IPS-18c (cell line): ENCODE data around the gene ACSS1.

Experiments
- H3K4me3 ChIP-seq: 2 replicates; pipeline ENCODE4 v1.7.0; 2013; ENCODE audit warnings: low read depth, mild to moderate bottlenecking, low read length, moderate library complexity; ENCODE audit not compliant: insufficient read depth
- H3K9me3 ChIP-seq: one replicate; pipeline ENCODE4 v1.6.1; 2013; ENCODE audit warnings: mild to moderate bottlenecking, low read length, moderate library complexity; ENCODE audit not compliant: control insufficient read depth, insufficient read depth

ACSS1 gene

DNA sequence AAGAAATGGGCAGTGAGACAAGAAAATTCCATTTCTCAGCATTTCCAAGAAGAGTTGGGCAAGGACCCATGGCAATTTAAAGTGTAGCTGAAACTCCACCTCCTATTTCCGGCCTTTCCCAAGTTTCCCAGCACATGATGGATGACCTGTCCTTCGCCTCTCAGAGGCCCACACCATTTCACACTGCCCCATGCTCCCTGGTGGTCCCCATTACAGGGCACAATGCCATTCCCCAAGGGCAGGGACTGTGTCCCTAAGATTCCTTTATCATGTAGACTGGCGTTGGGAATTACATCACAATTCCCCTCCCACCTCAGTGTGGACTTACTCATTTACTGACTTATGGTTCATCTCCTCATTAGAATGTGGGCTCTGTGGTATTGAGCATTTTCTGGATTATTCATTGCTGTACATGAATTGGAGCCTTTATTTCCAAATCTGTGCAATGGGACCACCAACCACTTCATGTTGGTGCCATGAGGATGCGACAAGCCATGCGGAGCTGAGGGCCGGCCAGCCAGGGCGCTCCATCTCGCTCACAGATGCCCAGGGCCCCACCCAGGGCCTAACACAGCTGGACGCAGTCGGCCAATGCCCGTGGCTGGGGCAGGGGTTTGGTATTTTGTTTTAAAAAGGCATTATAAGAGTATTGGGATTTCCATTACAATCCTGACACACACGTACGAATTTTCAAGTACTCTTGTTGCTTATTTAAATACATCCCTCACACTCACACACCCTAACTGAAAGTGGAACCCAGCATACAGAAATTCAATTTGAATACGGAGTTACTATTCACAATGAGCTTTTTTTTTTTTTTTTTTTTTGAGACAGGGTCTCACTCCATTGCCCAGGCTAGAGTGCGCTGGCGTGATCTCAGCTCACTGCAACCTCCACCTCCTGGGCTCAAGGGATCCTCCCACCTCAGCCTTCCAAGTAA, 5.4 kb downstream of the ACSS1 start:
- H3K4me3 ChIP-seq: no peak overlapping the region
- H3K9me3 ChIP-seq: no peaks in the 10 kb centered on the region

DNA sequence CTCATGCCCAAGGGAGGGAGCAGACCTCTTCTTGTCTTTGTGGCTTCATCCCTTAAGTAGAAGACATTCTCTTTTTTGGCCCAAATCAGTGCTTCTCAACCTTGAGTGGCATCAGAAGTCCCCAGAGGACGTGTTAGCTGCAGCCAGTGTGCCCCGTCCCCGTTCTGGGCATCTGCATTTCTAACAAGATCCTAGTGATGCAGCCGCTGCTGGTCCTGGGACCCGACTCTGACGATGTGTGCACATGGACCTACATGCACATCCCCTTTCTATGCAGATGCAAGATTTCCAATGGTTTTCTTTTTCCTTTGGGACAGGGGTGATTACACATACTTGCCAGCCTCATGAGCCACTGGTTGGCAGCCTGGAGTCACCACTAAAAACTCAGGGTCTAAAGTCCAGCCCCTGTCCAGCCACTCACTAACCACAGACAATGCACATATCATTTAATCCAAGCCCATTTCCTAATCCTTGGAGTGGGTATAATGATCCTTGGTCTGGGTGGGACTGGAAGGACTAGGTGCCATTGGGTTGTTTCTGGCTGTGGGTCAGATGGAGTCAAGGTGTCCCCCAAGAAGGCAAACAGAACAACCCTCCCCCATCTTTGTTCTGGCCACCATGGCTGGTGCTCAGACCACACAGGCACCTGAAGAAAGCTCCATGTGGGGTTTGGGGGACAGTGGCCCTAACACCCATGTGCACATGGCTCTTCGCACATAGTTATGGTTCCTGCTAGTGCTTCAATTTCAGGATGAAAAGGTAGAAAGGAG, 6.4 kb downstream of the ACSS1 start:
- no peaks in the 10 kb centered on the region for H3K9me3 ChIP-seq
- H3K4me3 ChIP-seq: no peak overlapping the region

DNA sequence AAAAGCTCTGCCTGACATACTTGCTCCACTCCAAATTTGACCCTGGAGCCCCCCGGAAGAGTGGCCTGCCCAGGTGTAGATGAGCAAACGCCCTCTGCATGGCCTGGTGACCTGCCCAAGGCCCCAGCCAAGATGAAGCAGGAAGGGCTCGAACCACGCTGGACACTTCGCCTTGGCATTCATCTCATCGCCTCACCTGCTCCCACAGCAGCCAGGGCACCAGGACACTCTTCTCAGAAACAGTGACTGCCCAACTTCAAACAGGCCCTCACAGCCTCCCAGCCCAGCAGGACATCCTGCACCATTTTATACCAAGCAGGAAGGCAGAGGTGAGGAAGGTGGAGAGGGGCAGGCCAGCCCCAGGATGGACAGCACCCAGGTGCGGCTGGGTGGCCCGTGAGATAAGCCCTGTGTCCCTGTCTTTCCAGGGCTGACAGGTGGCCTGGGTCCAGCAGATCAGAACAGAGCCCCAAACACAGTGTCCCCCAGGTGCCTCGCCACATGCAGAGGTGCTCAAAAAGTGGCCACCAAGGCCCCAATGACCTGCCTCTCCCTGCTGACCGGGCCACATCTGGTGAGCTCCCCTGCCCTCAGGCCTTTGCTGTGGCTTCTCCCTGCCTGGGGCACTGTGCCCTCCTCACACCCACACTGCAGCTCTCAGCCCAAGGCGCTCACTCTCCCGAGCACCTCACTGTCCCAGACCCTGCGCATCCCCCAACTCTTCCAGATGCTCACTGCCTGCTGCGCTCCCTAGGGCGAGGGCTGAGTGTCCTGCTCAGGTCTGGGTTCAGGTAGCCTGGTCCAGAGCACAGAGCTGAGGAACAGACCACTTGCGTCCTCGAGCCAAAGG, 7.2 kb downstream of the ACSS1 start:
- H3K4me3 ChIP-seq: no peak overlapping the region
- no peaks in the 10 kb centered on the region for H3K9me3 ChIP-seq

DNA sequence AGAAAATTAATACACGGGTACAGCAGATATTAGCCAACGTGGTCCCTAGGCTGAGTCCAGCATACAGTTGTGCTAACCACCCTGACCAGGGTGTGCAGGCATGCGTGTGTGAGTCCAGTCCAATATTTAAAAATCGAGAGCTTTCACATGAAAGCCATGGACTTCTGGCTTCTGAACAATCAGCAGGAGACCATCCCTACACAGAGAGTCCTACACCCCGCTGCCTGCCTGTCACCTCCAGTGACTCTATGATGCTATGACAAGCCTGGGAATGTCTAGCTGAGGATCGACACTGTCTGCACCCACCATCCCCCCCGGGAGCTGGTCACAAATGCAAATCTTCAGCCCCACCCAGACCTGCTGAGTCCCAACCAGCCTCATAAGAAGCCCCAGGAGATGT, 7.9 kb downstream of the ACSS1 start:
- Histone ChIP-seq H3K4me3 (no peak overlapping the region), H3K9me3 (no peaks in the 10 kb centered on the region)

DNA sequence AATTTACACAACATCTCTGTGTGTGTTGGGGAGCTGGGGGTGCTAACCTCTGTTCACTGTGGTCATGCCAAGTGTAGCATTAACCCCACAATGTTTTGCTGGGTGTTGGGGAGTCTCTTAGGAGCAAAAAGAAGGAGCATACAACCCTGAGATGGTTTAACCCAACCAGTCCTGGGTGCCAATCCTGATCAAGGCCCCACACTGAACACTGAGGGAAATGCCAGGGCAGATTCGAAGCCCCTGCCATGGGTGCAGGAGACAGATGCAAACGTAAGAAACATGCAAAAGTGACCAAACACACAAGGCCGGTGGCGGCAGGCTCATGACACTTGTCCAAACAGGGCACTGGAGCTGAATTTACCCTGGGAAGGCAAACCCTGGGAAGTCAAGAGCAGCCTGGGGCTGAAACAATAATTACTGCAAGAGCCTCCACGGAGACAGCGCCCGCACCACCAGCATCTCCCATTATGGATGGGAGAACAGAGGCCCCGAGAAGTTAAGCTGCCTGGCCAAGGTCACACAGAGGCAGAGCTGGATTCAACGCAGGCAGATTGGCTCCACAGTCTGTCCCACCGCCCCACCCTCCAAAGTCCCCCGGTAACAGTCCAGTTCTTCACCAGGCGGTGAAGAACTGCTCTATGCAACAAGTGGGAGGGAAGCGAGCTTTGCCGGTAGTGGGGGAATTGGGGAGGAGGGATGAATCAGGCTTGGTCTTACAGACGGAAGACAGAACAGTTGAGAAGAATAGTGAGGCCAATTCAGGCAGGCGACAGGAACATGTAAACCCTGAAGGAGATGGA, 8.5 kb downstream of the ACSS1 start:
- no peaks in the 10 kb centered on the region for H3K9me3 ChIP-seq
- H3K4me3 ChIP-seq: no peak overlapping the region

DNA sequence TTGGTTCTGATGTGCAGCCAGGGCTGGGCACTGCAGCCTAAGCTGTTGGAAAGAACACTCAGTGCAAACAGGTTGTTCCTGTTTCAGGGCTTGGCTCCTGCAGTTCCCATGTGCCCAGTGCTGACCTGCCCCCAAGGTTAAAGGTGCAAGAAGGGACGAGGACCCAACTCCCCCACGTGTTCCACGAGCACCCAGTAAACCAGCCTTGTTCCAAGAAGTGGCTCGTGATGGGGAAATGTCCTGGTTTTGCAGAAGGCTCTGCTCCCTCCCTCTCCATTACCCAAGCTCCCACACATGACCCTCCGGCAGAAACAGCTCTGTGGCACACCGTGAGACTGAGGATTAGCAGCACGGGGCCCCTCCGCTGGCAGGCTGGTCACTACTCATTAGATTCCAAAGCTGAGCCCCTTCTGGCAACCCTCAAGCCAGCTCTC, 9.4 kb downstream of the ACSS1 start:
- Histone ChIP-seq H3K9me3 (no peaks in the 10 kb centered on the region), H3K4me3 (no peak overlapping the region)

DNA sequence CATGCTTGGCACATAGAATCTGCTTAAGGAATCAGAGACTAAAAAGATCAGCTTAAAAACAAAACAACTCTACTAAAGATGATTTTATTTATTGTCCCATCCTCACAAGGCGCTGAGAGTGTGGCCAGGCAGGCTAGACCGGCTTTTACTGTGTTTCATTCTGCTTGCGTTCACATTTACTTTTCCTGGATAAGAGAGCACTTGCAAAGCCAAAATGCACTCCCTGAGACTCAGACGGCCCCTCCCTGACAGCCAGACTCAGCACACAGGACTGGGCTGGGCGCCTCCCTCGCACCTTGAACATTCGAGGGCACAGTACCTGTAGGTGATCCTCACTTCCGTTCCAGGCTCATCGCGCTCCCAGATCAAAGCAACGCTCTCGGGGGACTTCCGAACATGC, 10.2 kb downstream of the ACSS1 start:
- Histone ChIP-seq H3K9me3 (no peaks in the 10 kb centered on the region), H3K4me3 (no peak overlapping the region)

DNA sequence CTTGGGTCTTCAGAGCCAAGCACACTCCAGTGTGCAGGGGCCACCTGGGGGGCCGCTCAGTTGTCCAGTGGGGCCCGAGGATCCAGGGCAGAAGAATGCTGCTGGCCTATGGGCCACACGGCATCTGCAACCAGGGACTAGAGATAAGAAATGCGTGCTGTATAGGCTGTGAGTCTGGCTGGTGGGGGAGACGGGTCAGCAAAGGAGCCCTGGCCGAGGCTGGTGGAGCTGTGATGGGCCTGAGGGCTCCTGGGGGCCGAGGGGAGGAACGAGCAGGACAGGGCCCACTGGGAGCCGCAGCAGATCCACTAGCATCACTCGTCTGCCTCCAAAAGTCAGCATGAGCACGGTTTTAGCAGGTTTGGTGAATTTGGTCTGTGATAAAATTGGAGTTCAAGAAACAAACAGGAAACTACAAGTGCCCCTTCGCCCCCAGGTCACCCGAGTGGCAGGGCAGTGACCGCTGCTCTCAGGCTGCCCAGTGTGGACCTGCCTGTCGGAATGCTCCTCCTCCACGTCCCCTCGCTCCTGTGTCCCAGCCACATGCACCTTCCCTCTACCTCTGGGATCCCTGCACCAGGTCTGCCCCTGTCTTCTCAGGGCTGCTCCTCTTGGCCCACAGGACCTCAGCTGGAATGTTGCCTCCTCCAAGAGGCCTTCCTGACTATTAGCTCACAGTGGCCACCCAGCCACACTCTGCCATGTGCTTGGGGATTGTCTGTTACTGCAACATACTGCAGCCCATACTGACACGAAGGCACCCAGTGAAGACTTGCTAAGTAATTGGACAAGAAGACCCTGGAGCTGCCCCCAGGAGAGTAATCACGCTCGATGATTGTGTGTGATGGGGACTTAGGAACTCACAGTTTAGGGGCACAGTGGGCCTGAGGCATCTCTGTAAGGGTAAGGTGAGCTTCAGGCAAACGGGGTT, 10.9 kb downstream of the ACSS1 start:
- H3K9me3 ChIP-seq: no peaks in the 10 kb centered on the region
- H3K4me3 ChIP-seq: no peak overlapping the region

DNA sequence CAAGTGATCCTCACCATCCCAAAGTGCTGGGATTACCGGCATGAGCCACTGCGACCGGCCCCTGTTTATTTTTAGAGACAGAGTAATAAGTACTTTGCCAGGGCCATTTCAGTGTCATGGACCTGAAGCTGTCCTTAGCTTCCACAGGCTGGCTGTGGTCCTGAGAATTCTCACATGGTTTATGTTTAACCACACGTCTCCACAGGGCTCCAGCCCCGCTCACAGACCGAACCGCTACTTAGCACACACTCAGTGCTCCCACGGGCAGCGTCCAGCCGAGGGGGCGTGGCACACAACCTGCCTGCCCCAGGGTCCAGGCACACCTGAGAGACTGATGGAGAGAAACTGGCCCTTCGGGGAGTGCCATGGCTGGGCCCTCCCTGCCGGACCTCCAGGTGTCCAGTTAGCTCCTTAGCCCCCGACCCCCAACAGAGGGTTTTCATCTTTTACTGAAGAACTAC, 11.7 kb downstream of the ACSS1 start:
- Histone ChIP-seq H3K4me3 (no peak overlapping the region), H3K9me3 (no peaks in the 10 kb centered on the region)

DNA sequence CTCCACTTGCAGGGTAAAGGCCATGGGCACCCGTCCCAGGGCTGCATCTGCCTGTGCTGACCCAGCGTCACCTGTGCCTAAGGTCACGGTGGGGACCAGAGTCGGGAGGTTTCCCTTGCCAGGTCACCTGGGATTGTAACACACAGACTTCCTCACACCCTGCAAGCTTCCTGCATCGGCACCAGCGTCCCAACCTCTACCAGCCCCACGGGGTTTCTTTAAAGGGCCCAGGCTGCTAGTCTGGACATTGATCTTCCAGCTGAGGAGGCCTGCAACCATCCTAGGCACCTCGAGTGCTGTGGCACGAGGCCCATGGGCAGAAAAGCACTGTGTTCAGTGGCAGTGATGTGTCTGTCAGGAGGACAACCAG, 12.6 kb downstream of the ACSS1 start:
- H3K9me3 ChIP-seq: no peaks in the 10 kb centered on the region
- H3K4me3 ChIP-seq: no peak overlapping the region

DNA sequence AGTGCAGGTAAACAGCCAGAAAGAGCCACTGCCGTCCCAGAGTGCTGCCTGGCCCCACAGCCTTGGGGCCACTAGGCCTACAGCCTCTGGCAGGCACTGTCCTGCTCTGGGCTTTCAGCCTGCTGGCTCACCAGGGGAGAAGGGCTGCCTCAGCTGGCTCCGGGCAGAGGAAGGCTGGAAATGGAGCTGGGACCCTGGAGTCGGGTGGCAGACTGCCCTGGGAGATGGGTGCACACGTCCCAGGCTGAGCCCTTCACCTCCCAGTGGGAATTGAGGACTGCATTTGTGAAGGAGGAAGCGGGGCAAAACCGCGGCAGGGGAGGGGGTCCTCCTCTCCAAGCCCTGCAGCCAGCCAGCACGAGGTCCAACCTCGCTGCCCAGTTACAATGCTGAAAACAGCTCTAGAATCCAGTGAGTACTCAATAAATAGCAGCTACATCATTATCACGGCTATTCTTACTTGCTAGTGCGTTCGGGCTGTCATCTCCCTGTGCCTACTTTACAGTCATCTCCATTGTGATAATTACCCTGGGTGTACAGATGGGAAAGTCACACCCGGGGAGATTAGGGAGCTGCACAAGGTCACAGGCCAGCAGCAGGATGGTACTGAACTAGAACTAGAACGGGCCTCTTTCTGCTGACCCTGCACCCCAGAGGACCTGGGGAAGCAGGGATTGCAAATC, 13.1 kb downstream of the ACSS1 start:
- Histone ChIP-seq H3K4me3 (no peak overlapping the region), H3K9me3 (no peaks in the 10 kb centered on the region)

DNA sequence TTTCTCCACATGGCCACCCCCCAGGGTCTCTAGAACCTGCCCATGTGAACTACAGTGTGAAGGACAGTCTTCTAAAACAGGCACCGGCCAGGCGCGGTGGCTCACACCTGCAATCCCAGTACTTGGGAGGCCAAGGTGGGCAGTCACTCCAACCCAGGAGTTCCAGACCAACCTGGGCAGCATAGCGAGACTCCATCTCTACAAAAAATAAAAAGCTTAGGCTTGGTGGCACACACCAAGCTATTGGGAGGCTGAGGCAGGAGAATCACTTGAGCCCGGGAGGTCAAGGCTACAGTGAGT, 13.7 kb downstream of the ACSS1 start:
- H3K9me3 ChIP-seq: no peaks in the 10 kb centered on the region

DNA sequence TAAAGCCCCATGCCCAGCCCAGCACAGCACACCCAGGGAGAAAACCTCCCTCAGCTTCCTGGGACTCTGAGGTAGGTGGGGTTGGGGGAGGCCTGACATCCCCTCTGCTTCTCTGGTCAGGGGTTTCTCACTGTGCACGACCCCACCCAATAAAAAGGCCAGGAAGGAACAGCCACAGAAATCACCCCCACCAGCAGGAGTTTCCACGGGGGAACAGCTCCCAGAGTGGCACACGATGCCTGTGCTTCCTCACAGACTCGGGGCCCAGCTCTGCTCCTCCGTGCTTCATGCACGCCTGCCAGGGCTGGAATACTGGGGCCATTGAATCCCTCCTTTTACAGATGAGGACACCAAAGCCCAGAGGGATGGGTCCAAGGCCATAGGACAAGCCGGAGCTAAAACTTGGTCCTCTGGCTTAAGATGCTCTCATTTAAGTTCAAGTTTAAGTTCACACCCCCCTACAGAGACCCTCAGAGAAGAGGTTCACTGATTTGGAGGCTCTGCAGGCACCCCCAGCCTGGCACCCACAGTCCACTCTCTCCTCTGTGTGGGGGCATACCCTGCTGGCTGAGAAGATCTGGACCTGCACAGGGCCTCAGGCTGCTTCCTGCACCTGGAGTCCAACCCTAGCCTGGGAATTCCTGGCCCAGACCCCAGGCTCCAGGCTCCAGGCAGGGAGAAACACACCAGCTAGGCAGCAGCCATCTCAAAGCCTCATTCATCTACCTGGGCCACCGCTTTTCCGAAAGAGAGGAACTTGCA, 14.3 kb downstream of the ACSS1 start:
- Histone ChIP-seq H3K9me3 (no peaks in the 10 kb centered on the region), H3K4me3 (no peak overlapping the region)

More for the DNA sequence above, 13.7 kb downstream of the ACSS1 start:
- H3K4me3 ChIP-seq: no peak overlapping the region

DNA sequence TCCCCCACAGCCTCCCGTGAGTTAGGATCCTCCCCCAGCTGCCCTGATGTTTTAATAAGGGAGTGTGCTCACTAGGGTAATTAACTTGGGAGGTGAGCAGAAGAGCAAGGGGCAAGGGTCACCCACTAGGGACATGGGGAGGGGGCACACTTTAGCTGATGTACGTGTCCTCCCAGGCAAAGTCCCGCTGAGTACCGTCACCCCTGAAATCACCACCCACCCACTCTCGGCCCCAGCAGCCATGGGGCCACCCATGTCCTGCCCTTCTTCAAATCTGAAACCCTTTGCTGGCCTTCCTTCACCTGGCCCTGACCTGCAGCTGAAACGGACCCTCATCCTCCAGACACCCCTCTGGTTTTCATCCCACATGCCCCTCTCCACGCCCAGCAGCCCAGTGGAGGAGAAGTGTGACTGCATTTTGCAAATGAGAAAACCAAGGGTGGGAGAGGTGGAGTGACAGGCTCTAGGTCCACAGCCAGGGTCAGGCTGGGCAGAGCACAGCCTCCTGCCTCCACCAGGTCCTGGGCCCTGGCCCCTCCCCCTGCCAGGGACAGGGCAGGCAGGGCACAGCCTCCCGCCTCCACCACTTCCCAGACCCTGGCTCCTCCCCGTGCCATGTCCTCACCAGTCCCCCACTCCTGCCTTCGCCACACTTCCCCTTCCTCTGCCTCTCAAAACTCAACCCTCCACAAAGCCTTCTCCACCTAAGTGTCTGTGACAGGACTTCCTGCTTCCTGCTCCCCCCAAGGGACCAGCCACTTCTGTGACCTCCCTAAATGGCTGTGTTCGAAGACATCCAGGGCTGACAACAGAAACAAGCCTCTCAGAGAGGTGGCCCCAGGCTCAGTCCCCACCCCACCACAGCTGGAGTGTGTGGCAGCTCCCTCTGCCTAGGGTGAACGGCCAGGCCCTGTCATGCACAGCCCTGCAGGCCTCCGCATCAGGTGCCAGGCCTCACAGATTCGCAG, 15.1 kb downstream of the ACSS1 start:
- Histone ChIP-seq H3K4me3 (no peak overlapping the region), H3K9me3 (no peaks in the 10 kb centered on the region)
